HEK293T (cell line): ENCODE measurements around the gene PLEKHO2.

Experiments used
- ELF4 ChIP-seq: fragments of 450-650 bp; IDR thresholded peaks from 2 replicates; pipeline ENCODE4 v1.6.1; 2017; ENCODE audit warnings: antibody characterized with exemption
- FOXA1 ChIP-seq: fragments of 450-650 bp; IDR thresholded peaks from 2 replicates; pipeline ENCODE4 v1.6.1; 2016; ENCODE audit warnings: mild to moderate bottlenecking
- HDGF ChIP-seq: fragments of 450-650 bp; IDR thresholded peaks from 2 replicates; pipeline ENCODE4 v1.6.1; 2017; ENCODE audit warnings: antibody characterized with exemption, borderline replicate concordance

DNA sequence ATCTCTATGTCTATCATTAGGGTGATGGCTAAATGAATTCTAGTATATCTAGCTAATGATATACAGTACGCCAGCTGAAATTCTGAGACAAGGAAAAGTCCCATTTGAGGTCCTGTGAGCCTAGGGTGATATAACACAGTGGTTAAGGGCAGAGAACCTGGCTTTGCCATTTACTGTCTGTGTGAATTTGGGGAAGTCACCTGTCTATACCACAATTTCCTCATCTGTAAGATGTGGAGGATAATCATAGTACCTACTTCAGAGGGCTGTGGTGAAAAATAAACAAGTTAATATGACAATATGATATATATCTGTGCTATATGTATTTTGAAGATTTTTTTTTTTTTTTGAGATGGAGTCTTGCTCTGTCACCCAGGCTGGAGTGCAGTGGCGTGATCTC lies 60.2 kb downstream of the PLEKHO2 start:
- TF ChIP-seq FOXA1 (no peak), ELF4 (no peak), HDGF (no peak)
